NCI-H2227 (cell line): ENCODE data around the gene SSTR5.
A peak's percentile ranks its signal among the peaks of the same experiment; 100 is the strongest.

ENCODE experiments used
- DNase-seq: peaks from one replicate; lab custom pipeline; 2025; ENCODE audit not compliant: unreplicated experiment; lab: John Stamatoyannopoulos, UW

Gene SSTR5

GRCh38 chr16:1054660-1055556 lies 17.6 kb upstream of the SSTR5 start:
- DNase-seq, result peak; percentile 13

- no peak for DNase-seq
Observed at GRCh38 chr16:1055557-1055924, 17.0 kb upstream of the SSTR5 start.

GRCh38 chr16:1056196-1056595 lies 16.4 kb upstream of the SSTR5 start:
- no peak for DNase-seq

- DNase-seq, result no peak
Observed at GRCh38 chr16:1057252-1057932, 15.2 kb upstream of the SSTR5 start.

- no peak for DNase-seq
Observed at GRCh38 chr16:1058216-1058615, 14.3 kb upstream of the SSTR5 start.

- no peak for DNase-seq
Observed at GRCh38 chr16:1059310-1059709, 13.2 kb upstream of the SSTR5 start.

GRCh38 chr16:1060416-1061340 lies 11.9 kb upstream of the SSTR5 start:
- DNase-seq, result no peak

GRCh38 chr16:1061769-1062505 lies 10.6 kb upstream of the SSTR5 start:
- DNase-seq, result no peak

GRCh38 chr16:1062895-1063294 lies 9.7 kb upstream of the SSTR5 start:
- no peak for DNase-seq

- no peak for DNase-seq
Observed at GRCh38 chr16:1063728-1064127, 8.8 kb upstream of the SSTR5 start.

GRCh38 chr16:1065469-1066128 lies 6.9 kb upstream of the SSTR5 start:
- DNase-seq, result no peak

- no peak for DNase-seq
Observed at GRCh38 chr16:1066584-1067172, 5.9 kb upstream of the SSTR5 start.

GRCh38 chr16:1067629-1068028 lies 4.9 kb upstream of the SSTR5 start:
- no peak for DNase-seq

GRCh38 chr16:1068451-1068850 lies 4.1 kb upstream of the SSTR5 start:
- no peak for DNase-seq

- no peak for DNase-seq
Observed at GRCh38 chr16:1069154-1069553, 3.4 kb upstream of the SSTR5 start.

- DNase-seq, result no peak
Observed at GRCh38 chr16:1070084-1070863, 2.3 kb upstream of the SSTR5 start.

GRCh38 chr16:1070864-1071408 lies 1.6 kb upstream of the SSTR5 start:
- DNase-seq, result no peak

GRCh38 chr16:1071561-1072225 lies 854 bp upstream of the SSTR5 start:
- DNase-seq, result no peak
